ENCODE data around the gene KIF26B. TPM values are rescaled to one million over a fixed set of nuclear protein-coding genes. Genes with fewer than 3 reads are reported as not detected.

Gene KIF26B
- total RNA-seq, 4 donors from 2014 or later: 2.4 to 6.7 (median 6.1) TPM

DNA sequence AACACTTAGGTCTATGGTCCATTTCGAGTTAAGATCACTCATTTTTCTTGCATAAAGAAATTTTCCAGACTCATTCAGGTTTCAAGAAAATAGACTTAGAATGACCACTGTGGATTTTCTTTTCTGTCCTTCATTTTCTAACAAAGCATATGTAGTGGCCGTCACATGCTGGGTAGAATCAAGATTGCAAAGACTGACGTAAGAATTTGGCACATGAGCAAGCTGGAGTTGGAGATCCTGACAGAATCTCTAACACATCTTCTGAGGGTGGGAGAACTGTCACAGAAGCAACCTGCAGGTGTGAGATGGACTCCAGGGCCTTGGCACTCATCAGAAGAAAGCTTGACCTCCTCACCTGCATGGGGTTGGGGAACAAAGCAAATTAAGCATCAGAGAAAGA lies 28.6 kb downstream of the KIF26B start:
- Histone ChIP-seq H3K4me3 (replicated peaks in 1 of 3) (no peak overlapping the region), H3K27ac (no peak overlapping the region), H3K27me3 (no peaks in the 10 kb centered on the region), H3K36me3 (no peaks in the 10 kb centered on the region), H3K9me3 (no peaks in the 10 kb centered on the region), H3K4me1 (peaks cover 0 to 7% of the 10 kb centered on the region in 2 donors)
- DNase-seq: no peak
- intact Hi-C loops (cut with DNase I): no loop called here
- TF ChIP-seq POLR2A (IDR thresholded peaks at IDR 0.05): no peak
- TF ChIP-seq, protein P1, sequence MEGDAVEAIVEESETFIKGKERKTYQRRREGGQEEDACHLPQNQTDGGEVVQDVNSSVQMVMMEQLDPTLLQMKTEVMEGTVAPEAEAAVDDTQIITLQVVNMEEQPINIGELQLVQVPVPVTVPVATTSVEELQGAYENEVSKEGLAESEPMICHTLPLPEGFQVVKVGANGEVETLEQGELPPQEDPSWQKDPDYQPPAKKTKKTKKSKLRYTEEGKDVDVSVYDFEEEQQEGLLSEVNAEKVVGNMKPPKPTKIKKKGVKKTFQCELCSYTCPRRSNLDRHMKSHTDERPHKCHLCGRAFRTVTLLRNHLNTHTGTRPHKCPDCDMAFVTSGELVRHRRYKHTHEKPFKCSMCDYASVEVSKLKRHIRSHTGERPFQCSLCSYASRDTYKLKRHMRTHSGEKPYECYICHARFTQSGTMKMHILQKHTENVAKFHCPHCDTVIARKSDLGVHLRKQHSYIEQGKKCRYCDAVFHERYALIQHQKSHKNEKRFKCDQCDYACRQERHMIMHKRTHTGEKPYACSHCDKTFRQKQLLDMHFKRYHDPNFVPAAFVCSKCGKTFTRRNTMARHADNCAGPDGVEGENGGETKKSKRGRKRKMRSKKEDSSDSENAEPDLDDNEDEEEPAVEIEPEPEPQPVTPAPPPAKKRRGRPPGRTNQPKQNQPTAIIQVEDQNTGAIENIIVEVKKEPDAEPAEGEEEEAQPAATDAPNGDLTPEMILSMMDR (IDR thresholded peaks at IDR 0.05): no peak
- 80 to 82% methylated on average over 3 of the region's 3 CpGs for WGBS, 2 donors

GRCh38 chr1:245184779-245185178 lies 30.0 kb downstream of the KIF26B start:
- H3K27ac ChIP-seq: no peak overlapping the region
- no peak overlapping the region for H3K4me3 ChIP-seq (replicated peaks in 1 of 3)
- TF ChIP-seq POLR2A (IDR thresholded peaks at IDR 0.05): no peak
- TF ChIP-seq, protein P1 (IDR thresholded peaks at IDR 0.05): no peak
- no peaks in the 10 kb centered on the region for H3K9me3 ChIP-seq
- no peaks in the 10 kb centered on the region for H3K36me3 ChIP-seq
- H3K4me1 ChIP-seq: peaks cover 0 to 3% of the 10 kb centered on the region in 2 donors
- no peak for DNase-seq
- no peaks in the 10 kb centered on the region for H3K27me3 ChIP-seq
- 67 to 79% methylated on average over 4 of the region's 4 CpGs for WGBS, 2 donors
- intact Hi-C loops (cut with DNase I): no loop called here

- Histone ChIP-seq H3K27ac (no peak overlapping the region), H3K4me3 (replicated peaks in 1 of 3) (no peak overlapping the region), H3K9me3 (no peaks in the 10 kb centered on the region), H3K36me3 (no peaks in the 10 kb centered on the region), H3K4me1 (no peaks in the 10 kb centered on the region), H3K27me3 (no peaks in the 10 kb centered on the region)
- WGBS, 2 donors: 75 to 91% methylated on average over 4 of the region's 4 CpGs
- intact Hi-C loops (cut with DNase I): no loop called here
- no peak for DNase-seq
- TF ChIP-seq, protein P1 (IDR thresholded peaks at IDR 0.05): no peak
- TF ChIP-seq POLR2A (IDR thresholded peaks at IDR 0.05): no peak
These were observed 33.6 kb downstream of the KIF26B start for GRCh38 chr1:245188403-245188802.

- H3K27ac ChIP-seq: no peak overlapping the region
- no peaks in the 10 kb centered on the region for H3K9me3 ChIP-seq
- no peaks in the 10 kb centered on the region for H3K4me1 ChIP-seq
- 86 to 90% methylated on average over 9 of the region's 9 CpGs for WGBS, 2 donors
- no peaks in the 10 kb centered on the region for H3K27me3 ChIP-seq
- H3K4me3 ChIP-seq (replicated peaks in 1 of 3): no peak overlapping the region
- intact Hi-C loops (cut with DNase I): no loop called here
- TF ChIP-seq, protein P1 (IDR thresholded peaks at IDR 0.05): no peak
- TF ChIP-seq POLR2A (IDR thresholded peaks at IDR 0.05): no peak
- no peaks in the 10 kb centered on the region for H3K36me3 ChIP-seq
- DNase-seq: no peak
These were observed 40.6 kb downstream of the KIF26B start for GRCh38 chr1:245195398-245195797.

DNA sequence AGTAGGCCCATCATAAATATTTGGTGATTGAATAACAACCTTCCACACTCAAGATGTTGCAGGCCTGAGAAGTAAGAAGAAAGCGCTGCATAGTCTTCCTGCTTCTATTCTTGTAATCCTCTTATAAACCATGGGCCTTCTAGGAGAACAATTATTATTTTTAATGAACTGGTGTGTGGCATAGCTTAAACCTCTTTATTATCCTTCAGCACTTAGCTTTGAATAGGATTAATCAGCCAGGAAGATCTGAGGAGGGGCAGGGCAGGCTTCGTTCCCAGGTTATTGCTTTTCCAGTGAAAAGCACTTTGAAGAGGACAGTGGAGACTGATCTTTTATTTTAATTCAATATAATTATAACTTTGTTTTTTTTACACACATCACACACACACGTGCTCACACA lies 42.3 kb downstream of the KIF26B start:
- H3K9me3 ChIP-seq: no peaks in the 10 kb centered on the region
- DNase-seq: no peak
- H3K4me3 ChIP-seq (replicated peaks in 1 of 3): no peak overlapping the region
- H3K4me1 ChIP-seq: no peaks in the 10 kb centered on the region
- no peak overlapping the region for H3K27ac ChIP-seq
- no peaks in the 10 kb centered on the region for H3K27me3 ChIP-seq
- TF ChIP-seq, protein P1 (IDR thresholded peaks at IDR 0.05): no peak
- no peak for TF ChIP-seq POLR2A (IDR thresholded peaks at IDR 0.05)
- 76 to 79% methylated on average over 3 of the region's 3 CpGs for WGBS, 2 donors
- H3K36me3 ChIP-seq: no peaks in the 10 kb centered on the region
- intact Hi-C loops (cut with DNase I): no loop called here
